Stimulated activated CD8-positive, alpha-beta memory T cell treated with anti-CD3 and anti-CD28 coated beads, Interleukin-12 subunit alpha, Interleukin-12 subunit beta, amount 100 ng/mL, for 1 hour (primary cell): ENCODE results near the gene DCDC2.
"Not testable (repeated sequence)": the region's sequence is repeated elsewhere in the genome, so short reads cannot be mapped to it uniquely, and the experiment has no call there.

Source experiments
- DNase-seq: peaks from one replicate; pipeline ENCODE4 v3.0.0-alpha.2; 2020; ENCODE audit warnings: low read depth

DCDC2 gene

DNA sequence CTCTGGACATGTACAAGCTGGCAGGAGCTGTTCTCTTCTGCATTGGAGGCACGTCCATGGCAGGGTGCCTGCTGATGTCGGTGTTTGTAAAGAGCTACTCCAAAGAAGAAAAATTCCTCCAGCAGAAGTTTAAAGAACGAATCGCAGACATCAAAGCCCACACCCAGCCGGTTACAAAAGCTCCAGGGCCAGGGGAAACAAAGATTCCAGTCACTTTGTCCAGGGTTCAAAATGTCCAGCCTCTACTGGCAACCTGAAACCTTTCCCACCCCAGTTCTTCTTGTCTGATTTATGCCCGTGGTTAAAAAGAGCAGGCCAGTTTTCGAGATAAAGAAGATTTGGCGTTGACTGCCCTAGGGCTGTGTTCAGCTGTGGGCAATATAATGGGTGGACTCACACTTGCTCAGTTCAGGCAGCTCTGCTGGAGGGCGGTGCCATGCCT is 212.1 kb downstream of the DCDC2 start:
- DNase-seq, result no peak

DNA sequence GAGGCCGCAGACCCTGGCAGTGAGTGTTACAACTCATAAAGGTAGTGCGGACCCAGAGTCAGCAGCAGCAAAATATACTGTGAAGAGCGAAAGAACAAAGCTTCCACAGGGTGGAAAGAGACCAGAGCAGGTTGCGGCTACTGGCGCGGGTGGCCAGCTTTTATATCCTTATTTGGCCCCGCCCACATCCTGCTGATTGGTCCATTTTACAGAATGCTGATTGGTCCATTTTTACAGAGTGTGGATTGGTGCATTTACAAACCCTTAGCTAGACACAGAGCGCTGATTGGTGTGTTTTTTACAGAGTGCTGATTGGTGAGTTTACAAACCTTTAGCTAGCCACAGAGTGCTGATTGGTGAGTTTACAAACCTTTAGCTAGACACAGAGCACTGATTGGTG is 215.1 kb downstream of the DCDC2 start:
- DNase-seq, result not testable (repeated sequence)

DNA sequence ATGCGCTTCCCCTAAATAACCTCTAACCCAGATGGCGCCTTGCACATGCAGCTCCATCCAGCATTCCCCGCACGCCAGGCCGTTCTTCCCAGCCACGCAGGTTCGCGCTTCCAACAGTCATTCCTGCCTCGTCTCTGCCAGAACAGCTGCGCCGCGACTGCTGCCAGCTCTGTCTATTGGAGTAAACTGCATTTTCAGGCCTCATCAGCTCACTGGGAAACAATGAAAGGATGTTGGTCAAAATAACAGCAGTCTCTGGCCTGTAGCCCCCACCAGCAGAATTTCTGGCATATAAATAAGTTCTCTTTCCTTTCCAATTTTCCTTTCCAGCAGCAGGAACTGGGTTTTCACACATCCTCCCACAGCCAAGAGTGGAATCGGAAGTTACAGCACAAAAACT is 217.3 kb downstream of the DCDC2 start:
- no peak for DNase-seq

DNA sequence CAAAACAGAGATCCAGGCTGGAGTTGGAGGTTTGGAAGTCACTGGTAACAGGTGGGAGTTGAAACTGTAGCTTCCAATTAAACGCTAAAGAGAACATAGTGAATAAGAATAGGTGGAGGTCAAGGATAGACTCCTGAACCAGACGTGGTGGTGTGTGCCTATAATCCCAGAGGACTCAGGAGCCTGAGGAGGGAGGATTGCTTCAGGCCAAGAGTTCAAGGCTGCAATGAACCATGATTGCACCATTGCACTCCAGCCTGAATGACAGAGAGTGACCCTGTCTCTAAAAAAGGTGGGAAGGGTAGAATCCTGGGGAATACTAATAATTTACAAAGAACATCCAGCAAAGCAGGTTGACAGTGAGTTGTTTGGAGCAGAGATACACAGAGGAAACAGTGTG is 218.2 kb downstream of the DCDC2 start:
- no peak for DNase-seq

- no peak for DNase-seq
Observed at GRCh38 chr6:24139080-24139479, 218.8 kb downstream of the DCDC2 start.

- no peak for DNase-seq
Observed at GRCh38 chr6:24131751-24132150, 226.1 kb downstream of the DCDC2 start.

GRCh38 chr6:24127316-24127715 is 230.5 kb downstream of the DCDC2 start:
- no peak for DNase-seq

- no peak for DNase-seq
Observed at GRCh38 chr6:24126586-24127192, 231.2 kb downstream of the DCDC2 start.

GRCh38 chr6:24125980-24126379 is 231.9 kb downstream of the DCDC2 start, which contains the start of gene NRSN1:
Gene NRSN1 (plus strand): TSS chr6:24126215. CDS start chr6:24134328, 8,113 bp downstream.
- no peak for DNase-seq

GRCh38 chr6:24122139-24122538 is 235.7 kb downstream of the DCDC2 start:
- no peak for DNase-seq
